ENCODE results near the gene DYNLRB2.

DNA sequence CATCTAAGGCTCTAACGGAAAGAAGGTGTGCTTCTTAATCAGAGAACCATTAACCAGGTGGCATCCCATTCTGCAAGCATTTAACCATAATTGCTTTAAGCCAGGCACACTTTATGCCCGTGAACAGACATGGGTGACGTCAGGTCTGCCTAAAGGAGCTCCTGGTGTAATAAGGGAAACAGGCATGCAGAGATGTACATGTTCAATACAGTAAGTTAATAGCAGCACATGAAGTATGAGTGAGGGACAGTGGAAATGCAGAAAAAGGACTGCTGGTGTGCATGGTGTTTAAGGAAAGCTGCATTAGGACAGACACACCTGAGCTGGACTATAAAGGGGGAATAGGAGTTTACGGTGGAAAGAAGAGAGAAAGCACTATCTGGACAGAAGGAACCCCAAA, 18.6 kb downstream of the DYNLRB2 start:
- TF ChIP-seq POLR2A (IDR thresholded peaks at IDR 0.05) = no peak
- TF ChIP-seq, protein P1, sequence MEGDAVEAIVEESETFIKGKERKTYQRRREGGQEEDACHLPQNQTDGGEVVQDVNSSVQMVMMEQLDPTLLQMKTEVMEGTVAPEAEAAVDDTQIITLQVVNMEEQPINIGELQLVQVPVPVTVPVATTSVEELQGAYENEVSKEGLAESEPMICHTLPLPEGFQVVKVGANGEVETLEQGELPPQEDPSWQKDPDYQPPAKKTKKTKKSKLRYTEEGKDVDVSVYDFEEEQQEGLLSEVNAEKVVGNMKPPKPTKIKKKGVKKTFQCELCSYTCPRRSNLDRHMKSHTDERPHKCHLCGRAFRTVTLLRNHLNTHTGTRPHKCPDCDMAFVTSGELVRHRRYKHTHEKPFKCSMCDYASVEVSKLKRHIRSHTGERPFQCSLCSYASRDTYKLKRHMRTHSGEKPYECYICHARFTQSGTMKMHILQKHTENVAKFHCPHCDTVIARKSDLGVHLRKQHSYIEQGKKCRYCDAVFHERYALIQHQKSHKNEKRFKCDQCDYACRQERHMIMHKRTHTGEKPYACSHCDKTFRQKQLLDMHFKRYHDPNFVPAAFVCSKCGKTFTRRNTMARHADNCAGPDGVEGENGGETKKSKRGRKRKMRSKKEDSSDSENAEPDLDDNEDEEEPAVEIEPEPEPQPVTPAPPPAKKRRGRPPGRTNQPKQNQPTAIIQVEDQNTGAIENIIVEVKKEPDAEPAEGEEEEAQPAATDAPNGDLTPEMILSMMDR (IDR thresholded peaks at IDR 0.05) = no peak
- no peak for TF ChIP-seq EP300 (IDR thresholded peaks at IDR 0.05)
